Suppressor macrophage (primary cell): Measurements from ENCODE around the gene RBM20.
"Not testable (repeated sequence)": the region's sequence is repeated elsewhere in the genome, so short reads cannot be mapped to it uniquely, and the experiment has no call there.

Experiments
- DNase-seq, 4 experiments: peaks; one replicate each; pipeline ENCODE4 v3.0.0-alpha.2; 2020 to 2022

The RBM20 gene

DNA sequence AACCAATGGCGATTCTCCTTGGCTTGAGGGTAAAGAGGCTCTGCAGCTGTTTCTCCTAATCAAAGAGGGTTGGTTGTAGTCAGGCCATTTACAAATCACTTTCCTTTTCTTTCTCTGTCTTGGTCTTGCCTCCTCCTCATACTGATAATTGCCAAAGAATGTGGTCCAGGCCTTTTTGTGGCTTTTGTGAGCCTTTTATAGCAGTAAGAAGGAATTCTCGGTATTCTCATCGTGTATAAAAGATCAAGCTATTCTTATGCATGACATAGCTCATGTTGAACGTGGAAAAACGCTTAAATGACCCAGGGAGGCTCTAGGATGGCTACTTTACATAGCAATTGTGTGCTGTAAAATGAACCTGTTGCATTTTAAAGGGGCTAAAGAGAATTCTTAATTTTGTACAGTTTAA, 62.6 kb downstream of the RBM20 start:
- no peak for DNase-seq

DNA sequence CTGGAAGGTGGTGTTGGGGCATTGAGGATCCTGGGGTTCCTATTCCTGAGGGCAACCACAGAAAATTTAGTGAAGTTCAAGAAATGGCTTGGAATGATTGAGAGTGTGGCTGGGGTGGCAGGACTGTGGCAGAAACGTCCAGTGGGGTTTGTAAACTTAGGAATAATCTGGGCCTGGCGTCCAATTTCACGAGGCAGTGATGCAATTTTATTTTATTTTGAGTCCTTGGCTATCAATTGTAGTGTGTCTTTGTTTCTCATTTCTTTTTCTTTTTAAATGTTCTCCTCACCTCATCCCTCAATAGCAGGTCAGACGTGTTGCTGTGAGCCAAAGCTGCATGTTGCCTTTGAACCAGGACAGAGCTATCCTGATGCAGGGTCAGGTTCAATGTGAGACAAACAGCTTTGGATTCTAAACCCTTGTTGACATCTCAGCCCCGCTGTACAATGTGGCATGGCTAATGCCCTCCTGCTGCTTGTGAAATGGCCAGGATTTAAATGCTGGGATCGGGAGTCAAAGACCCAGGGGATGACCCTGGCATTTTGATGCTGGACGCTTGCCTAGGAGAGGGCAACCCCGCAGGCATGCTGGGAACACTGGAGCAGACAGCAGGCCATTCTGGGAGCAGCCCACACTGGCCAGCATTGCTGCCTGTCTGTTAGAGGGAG, 64.8 kb downstream of the RBM20 start:
- DNase-seq: no peak

DNA sequence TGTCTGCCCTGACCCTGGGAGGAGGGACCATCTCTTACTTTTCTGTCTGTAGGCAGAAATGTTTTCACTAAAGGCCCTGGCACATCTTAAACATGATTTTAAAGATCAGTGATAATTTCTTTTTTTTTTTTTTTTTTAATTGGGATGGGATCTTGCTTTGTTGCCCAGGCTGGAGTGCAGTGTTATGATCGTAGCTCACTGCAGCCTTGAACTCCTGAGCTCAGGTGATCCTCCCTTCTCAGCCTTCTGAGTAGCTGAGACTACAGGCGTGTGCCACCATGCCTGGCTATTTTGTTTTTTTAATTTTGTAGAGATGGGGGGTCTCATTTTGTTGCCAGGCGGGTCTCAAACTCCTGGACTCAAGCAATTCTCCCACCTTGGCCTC, 65.3 kb downstream of the RBM20 start:
- no peak for DNase-seq

DNA sequence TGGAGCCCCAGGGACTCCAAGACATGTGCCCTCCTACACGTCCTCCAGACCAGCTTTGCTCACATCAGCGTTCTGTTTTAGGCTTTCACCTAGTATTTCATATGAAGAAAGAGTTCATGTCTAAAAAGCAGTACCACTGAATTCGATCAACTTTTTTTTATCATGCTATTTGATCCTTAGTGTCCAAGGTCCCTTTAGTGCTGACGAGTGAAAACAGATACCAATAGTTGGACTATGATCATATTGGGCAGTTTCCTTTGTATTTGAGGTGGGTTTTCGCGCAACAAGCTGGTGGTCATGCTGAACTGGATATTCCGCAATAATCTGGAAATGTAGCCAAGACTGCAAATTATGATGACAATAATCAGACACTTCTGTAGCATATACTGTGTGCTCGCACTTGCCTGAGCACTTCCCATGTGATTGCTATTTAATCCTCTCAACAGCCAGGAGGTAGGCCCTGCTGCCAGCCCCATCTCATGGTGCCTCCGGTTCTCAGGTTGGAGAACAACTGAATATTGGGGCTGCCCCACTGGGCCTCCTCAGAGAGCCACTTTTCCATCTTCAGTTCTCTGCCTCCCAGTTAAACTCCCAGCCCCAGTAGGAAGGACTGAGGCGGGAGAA, 65.9 kb downstream of the RBM20 start:
- DNase-seq: no peak

DNA sequence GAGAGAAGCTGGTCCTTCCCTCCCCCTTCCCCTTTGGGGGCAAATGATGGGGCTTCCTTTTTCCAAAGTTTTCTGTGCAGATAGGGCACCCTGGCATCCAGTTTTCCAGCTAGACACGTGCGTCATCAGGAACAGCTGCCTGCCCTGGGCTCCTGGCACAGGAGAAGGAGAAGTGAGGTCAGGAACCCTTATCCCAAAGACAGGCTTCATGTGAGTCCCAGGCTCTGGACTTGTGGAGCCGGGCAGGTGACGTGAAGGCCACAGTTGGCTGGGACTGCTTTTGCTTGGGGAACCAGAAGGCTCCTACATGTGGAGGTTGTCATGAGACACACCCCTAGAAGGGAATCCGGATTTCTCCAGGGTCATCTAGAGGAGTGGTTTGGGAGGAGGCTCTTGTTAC, 66.5 kb downstream of the RBM20 start:
- DNase-seq: no peak

DNA sequence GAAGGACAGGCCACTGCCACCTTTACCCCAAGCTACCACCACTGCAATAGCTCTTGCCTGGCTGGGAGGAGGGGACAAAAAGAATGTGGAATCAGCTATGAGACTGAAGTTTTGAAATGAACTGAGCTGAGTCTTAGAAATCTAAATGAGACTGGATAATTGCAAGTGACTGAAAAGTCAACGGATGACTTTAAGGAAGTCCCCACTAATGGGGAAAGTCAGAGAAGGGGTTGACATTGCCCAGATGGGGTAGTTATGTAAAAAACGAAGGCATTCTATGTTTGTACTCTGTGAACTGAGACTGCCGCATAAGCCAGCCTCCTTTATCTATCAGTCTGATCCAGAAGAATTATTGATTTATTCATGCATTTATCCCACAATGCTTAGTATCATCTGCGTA, 67.2 kb downstream of the RBM20 start:
- no peak for DNase-seq

DNA sequence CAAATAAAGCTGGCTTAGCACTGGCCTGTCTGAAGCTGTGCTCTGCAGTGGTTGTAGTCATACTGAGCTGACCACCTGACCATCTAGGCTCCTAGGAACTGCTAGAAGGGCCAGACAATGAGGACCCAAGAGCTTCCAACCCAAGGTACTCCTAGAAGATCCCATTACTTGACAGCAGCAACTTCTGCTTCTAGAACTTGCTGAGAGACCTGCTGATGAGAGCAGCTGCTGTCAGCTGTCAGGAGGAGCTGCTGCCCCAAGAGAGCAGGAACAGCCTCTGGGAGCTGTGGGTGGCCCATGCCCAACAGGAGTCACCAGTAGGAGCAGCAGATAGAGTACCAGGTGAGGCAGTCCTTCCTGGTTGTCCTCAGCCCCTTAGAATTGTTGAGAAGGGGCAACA, 70.2 kb downstream of the RBM20 start:
- DNase-seq: peak; percentile 39 to 76 (median 60)

DNA sequence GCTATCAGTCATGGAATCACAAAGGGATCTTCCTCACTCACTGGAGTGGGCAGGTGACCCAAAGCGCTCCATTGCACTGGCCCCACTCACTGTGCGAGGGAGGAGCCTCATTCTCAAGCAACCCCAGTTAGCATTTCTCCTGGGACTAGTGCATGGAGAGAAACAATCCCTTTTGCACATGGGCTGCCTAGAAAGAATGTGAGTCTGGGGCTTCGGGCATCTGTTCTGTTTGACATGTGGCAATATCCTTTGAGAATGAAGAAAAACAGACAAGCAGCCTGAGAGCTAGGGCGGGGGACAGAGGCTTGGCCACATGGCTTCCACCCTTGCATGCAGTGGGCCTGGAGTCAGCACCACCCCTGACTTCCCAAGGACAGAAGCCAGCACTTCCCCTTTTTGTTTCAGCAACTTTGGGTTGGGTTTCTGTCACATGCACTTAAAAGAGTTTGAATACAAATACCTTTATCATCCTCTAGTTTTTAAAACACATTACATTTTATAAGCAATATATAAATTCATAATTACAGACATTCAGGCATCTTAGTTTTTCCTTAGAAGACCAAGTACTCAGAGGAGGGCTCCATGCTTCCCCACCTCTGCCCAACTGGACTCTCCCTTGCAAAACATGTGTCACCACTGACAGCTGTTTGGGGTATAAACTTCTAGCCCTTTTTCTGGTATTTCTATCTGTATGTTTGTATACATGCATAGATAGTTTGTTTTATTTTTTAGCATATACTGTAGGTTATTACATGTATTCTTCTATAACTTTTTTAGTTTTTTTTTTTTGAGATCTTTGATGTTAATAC, 73.8 kb downstream of the RBM20 start:
- DNase-seq: peak; percentile 83 to 93 (median 92)

DNA sequence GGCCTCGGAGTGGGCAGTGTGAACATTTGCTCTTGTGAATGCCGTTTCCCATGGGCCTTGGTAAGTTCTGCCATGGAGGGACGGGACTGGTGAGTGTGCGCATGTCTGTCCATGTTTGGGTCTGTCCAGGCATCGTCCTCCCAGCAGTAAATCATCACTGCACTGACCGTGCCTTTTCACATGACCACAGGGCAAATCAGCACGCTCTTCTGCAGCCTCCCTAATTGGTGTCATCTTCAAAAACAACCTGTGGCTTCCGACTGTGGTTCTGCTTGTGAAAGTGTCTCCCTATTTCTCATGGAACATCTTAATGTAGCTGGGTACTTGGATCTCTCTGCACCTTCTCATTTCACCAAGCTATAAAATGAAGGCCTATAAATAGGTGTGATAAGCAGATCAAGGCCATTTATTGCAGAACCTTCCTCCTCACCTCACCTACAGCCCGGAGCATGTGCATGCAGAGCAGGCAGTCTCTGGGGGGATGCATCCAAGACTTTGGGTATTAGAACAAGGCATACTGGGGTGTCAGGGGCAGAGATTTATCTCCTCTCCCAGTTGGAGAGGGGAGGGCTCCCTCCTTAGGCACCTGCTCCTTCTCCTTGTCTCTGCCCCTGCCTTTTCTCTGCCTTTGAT, 77.4 kb downstream of the RBM20 start:
- DNase-seq: no peak

DNA sequence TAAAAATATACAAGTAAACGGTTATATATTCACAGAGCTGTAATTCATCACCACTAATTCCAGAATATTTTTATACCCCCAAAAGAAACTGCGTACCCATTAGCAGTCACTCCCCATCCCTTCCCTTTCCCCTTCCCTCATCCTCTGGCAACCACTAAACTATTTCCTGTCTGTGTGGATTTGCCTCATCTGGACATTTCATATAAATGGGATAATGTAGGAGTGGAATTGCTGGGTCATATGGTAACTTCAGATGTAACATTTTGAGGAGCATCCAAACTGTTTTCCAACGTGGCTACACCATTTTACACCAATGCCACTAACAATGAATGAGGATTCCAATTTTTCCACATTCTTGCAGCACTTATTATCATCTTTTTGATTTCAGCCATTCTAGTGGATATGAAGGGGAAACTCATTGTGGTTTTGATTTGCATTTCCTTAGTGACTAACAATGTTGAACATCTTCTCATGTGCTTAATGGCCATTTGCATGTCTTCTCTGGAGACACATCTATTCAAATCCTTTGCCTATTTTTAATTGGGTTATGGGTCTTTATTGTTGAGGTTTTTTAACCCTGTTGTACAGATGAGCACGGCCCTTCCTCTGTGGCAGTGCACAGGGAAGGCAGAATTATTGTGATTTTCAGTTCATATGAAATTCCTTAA, 79.2 kb downstream of the RBM20 start:
- no peak for DNase-seq

DNA sequence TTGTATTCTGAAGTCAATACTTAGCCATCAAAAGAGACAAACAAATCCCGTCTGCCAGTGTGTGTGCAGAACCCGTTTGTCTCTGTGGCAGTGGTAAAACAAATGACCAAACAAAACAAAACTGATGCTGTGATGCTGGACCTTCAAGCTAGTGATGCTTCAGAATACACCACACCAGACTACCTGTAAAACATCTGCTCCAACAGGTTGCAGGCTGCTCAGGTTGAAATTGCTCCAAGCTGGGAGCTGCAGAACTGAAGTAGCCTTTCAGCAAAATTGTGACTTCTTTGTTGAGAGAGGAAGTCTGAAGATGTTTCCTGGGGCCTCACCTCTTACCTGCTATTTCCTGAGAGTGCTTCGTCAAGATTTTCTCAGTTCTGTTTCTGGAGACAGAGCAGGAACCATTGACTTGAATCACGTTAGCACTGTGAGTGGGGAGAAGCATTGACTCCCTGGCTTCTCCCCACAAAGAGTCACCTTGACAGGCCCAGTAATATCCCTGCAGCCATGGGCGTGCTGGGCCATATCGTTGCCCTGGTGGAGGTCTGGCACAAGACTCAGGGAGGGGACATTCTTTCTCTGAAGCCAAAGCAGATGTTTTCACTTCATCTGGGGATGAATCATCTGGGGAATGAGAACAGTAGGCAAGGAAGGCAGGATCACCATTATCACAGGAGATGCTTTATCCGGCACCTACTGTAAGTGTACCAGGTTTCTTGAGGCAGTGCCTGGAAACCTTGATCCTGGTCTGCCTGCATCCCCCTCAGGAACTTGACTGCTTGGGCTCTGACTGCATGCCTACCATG, 80.2 kb downstream of the RBM20 start:
- DNase-seq: no peak

DNA sequence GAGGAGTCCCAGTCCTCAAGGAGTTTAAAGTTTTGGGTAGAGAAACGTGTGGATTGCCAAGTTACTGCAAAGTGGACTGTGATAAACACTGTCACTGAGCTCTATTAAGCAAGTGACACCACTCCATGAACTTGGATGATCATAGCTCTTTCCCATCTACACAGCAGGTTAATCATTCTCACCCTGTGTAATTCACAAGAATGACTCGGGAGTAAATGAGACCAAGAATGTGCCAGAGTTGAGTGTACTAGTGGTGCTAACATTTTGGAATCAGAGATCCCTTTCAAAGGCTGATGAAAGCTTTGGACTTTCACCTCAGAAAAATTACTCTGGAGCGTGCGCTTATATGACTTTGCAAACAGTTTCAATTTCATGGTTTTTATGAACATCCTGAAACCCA, 80.8 kb downstream of the RBM20 start:
- no peak for DNase-seq

DNA sequence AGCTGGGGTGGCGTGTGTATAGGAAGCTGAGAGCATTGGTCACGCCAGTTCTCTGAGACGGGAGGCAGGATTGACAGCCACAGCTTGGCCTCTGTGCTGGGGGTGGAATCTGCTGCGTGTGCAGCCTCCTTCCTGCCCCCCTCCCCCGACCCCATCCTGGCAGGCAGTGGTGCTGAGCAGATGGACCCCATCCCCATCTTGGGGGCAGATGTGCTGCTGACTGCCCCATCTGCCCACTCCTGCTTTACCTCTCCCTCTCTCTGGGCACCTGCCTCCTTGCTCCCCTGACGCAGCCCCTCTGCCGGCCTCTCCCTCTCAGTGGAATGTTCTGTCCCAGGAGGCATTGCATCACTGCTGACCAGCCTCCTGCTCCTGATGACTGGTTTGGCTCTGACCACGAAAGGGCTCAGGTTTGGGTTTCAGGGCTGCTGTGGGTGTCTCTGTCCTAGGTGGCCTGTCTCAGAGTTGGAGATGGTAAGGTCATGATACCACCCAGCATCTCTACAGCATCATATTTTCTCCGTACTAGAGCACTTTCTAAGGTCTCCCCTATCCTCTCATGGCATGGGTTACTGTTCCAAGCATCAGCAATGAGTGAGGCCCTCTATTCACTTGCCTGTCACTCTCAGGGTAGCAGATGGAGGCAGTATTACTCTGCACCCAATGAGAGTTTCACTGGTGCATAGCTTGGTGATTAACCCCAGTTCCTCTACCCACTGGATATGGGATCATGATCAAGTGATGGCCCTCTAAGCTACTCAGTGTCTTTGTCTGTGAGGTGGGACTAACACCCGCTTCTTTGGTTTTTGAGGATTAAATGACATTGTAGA, 81.9 kb downstream of the RBM20 start:
- DNase-seq: no peak

DNA sequence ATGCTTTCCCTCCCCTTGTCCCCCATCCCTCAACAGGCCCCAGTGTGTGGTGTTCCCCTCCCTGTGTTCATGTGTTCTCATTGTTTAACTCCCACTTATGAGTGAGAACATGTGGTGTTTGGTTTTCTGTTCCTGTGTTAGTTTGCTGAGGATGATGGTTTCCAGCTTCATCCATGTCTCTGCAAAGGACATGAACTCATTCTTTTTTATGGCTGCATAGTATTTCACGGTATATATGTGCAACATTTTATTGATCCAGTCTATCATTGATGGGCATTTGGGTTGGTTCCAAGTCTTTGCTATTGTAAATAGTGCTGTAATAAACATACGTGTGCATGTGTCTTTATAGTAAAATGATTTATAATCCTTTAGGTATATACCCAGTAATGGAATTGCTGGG, 83.6 kb downstream of the RBM20 start:
- not testable (repeated sequence) for DNase-seq

DNA sequence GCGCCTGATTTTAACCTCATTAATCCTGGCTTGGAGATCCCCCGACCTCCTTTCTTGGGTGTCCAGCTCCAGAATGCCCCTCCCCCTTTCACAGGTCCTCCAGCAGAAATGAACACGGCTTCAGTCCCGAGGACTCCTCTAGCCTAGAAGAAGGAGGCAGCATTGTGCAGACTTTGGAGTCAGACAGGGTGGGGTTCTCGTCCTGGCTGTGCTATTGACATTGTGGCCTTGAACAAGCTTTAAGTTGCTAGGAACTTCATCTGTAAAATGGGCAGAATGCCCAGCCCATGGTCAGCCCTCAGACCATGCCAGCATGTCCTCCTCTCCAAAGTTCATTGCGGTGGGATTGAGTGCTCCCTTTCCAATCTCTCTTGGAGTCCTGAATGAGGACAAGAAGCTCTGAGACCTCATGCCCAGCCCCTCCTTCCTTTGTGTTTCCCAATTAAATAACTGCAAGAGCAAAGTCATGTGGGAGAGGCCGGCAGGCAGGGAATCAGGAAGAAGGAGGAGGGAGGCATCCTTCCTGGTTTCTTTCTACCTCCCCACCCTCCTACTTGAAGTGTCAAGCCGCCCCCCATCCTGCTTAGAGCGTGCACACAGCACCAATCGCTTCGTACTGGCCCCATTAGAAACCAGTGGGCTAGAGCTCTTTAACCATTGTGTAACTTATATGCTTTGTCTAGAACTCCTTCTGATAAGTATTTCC, 86.4 kb downstream of the RBM20 start:
- DNase-seq: peak in 3 of 4 experiments; percentile 51 to 64 (median 62)

DNA sequence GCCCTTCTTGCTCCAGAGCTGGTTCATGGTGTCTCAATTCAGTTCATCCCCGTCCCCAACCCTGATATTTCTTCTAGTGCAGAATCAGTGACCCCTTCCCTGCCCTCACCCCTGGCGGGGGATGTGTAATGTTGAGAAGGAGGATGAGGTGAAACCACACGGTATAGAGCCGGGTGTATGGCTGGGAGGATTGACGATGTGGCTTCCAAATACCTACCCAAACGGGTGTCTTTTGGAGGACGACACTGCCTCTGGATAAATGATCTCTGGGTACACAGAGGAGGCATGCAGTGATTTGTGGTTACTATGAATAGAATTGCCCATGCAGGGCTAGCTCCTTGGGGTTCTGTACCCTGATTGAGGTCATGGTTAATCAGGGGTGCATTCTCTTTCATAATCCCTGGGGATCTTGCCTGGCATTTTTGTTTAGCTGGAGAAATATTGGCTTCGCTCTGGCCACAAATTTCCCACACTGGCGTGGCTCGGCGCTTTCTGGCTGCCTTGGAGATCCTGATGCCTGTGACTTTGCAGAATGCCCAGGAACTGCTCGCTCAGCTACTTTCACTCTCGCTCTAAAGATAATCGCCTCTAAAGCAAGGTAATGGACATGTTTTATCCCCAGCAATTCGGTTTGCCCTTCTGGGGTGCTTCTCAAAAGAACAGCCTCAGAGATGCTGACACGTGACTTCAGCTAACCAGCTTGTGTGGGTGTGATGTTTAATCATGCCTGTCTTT, 89.2 kb downstream of the RBM20 start:
- DNase-seq: peak in 1 of 4 experiments; percentile 7

DNA sequence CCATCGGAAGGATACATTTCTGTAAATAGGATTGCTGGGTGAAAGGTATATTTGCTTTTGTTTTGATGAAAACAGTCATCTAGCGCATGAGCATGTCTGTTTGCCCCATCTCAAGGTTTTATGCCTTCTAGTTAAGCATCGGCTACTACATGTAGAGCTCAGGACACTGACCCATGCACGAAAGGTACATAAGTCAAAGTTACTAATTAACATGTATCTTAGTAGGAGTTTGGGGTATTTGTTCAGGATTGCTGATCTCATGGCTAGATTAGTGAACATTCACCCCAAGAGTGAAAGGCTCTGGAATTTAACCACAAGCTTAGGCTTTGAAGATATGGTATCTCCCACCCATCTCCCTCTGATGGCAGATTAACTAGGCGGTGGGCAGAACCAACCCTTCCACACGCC, 91.5 kb downstream of the RBM20 start:
- no peak for DNase-seq

DNA sequence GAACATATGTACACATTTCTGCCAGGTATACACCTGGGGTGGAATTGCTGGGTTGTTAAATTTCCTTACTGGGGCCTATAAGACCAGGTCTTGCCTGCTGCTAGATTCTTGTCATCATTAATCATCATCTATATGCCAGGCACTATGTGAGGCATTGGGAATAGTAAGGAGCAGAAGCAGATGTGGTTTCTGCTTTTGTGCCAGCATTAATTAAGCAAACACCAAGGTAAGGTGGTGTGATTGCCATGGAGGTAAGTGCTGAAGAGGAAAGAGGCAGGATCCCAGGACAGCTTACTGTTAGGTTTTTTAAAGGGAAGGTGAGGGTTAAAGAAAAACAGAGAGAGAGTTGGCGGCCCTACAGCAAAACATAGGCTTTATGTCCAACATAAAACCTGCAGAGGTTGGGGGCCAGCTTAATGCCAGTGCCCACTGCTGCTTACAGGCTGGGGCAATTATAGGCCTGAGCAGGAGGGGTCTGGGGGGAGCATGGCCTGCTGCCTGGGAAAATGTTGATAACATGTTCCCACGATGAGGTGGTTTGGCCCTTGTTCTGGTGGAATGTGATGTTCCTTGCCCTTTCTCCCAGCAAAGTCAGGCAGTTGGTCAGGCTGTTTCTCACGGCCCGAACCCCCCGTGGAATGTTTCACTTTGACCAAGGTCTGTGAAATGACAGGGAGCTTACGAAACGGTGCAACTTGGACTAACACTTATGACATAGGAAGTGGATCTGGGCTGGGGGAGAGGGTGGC, 93.9 kb downstream of the RBM20 start:
- DNase-seq: no peak

DNA sequence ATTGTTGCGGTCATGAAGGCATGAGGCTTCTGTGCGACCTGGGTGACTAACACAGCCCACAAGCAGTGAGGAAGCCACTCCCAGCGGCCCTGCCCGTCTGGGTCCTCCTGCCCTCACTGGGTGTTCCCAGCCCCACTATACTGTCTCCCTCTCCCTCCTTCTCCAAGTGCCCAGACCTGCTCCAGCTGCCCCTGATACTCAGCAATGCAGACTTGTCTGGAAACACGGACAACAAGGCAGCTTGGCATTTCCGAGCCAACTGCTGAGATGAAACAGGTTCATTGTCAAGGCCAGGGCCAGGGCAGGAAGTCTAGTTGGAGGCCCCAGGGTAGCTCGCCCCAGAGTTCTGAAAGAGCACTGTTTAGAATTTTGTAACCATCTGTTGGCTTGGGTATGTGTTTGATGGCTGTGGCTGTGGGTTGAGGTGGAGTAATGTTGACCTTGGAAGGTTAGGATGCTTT, 95.7 kb downstream of the RBM20 start:
- no peak for DNase-seq
